Lower lobe of right lung (tissue), 2 donors: Measurements from ENCODE around the gene C9. TPM values are rescaled to one million over a fixed set of nuclear protein-coding genes. Genes with fewer than 3 reads are reported as not detected.

ENCODE experiments used
- ATAC-seq, 2 donors: fragments of 200-7000 bp; cut with Tn5 transposase; one replicate each; pipeline ENCODE4 v1.9.1; 2020 to 2022; ENCODE audit warnings: mild to moderate bottlenecking in 2 of 2, moderate library complexity in 2 of 2
- DNase-seq: peaks from one replicate; pipeline ENCODE4 v3.0.0-alpha.2; 2020
- H3K27ac ChIP-seq: fragments of 200-600 bp; one replicate; pipeline ENCODE4 v1.8.0; 2022
- H3K27me3 ChIP-seq: fragments of 200-600 bp; one replicate; pipeline ENCODE4 v1.8.0; 2022; ENCODE audit warnings: low read depth
- H3K36me3 ChIP-seq: fragments of 200-600 bp; one replicate; pipeline ENCODE4 v1.8.0; 2022; ENCODE audit warnings: mild to moderate bottlenecking
- H3K4me1 ChIP-seq: fragments of 200-600 bp; one replicate; pipeline ENCODE4 v1.8.0; 2022
- H3K4me3 ChIP-seq: fragments of 200-600 bp; one replicate; pipeline ENCODE4 v1.8.0; 2022; ENCODE audit warnings: mild to moderate bottlenecking
- H3K9me3 ChIP-seq: fragments of 200-600 bp; one replicate; pipeline ENCODE4 v1.8.0; 2022
- CTCF ChIP-seq: fragments of 200-600 bp; IDR thresholded peaks from one replicate; pipeline ENCODE4 v1.8.0; 2022; ENCODE audit warnings: antibody characterized with exemption, mild to moderate bottlenecking
- intact Hi-C: fragments of 100-400 bp; cut with DNase I; formaldehyde crosslinking; loops from one replicate; pipeline ENCODE4 v1.11.0; 2022
- total RNA-seq: library from RNA; stranded (reverse); fragmentation: NEBNext Ultra II Directional; extraction: Animal tissue kit (Norgen Biotek cat#: 25700); gene quantifications from one replicate; pipeline ENCODE4 v1.2.1, GENCODE V29; 2021
- donor health status: DM: no; HTN: yes; CAD: no; lungs with severe emphysema.

The C9 gene
- total RNA-seq, 1 donor from 2014 or later, result 0.27 TPM

GRCh38 chr5:39362646-39363045 lies 1.6 kb downstream of the C9 start:
- no peak overlapping the region for H3K4me3 ChIP-seq
- no peaks in the 10 kb centered on the region for H3K4me1 ChIP-seq
- intact Hi-C loops, result no loop called here
- no peaks in the 10 kb centered on the region for H3K9me3 ChIP-seq
- TF ChIP-seq CTCF, result no peak
- DNase-seq (no peak), ATAC-seq (no peak)
- no peaks in the 10 kb centered on the region for H3K36me3 ChIP-seq
- no peaks in the 10 kb centered on the region for H3K27me3 ChIP-seq
- no peak overlapping the region for H3K27ac ChIP-seq

GRCh38 chr5:39361306-39361705 lies 3.0 kb downstream of the C9 start:
- DNase-seq, result no peak

GRCh38 chr5:39360471-39361111 lies 3.7 kb downstream of the C9 start:
- no peak for ATAC-seq

More at GRCh38 chr5:39361306-39361705, 3.0 kb downstream of the C9 start:
- no peak for TF ChIP-seq CTCF
- Histone ChIP-seq H3K27ac (no peak overlapping the region), H3K4me3 (no peak overlapping the region), H3K36me3 (no peaks in the 10 kb centered on the region), H3K27me3 (no peaks in the 10 kb centered on the region), H3K4me1 (no peaks in the 10 kb centered on the region), H3K9me3 (no peaks in the 10 kb centered on the region)
- intact Hi-C loops, result no loop called here
- ATAC-seq, result no peak

GRCh38 chr5:39356263-39356662 lies 8.0 kb downstream of the C9 start:
- H3K4me1 ChIP-seq, result no peaks in the 10 kb centered on the region
- no peaks in the 10 kb centered on the region for H3K36me3 ChIP-seq
- H3K27me3 ChIP-seq, result no peaks in the 10 kb centered on the region
- H3K27ac ChIP-seq, result no peak overlapping the region
- ATAC-seq (no peak), DNase-seq (no peak)
- no peak for TF ChIP-seq CTCF
- no peaks in the 10 kb centered on the region for H3K9me3 ChIP-seq
- intact Hi-C loops, result no loop called here
- no peak overlapping the region for H3K4me3 ChIP-seq

More at GRCh38 chr5:39360471-39361111, 3.7 kb downstream of the C9 start:
- no peaks in the 10 kb centered on the region for H3K9me3 ChIP-seq
- no peaks in the 10 kb centered on the region for H3K27me3 ChIP-seq
- intact Hi-C loops, result no loop called here
- no peak for DNase-seq
- no peak overlapping the region for H3K27ac ChIP-seq
- no peaks in the 10 kb centered on the region for H3K36me3 ChIP-seq
- no peaks in the 10 kb centered on the region for H3K4me1 ChIP-seq
- TF ChIP-seq CTCF, result no peak
- H3K4me3 ChIP-seq, result no peak overlapping the region

- Histone ChIP-seq H3K4me3 (no peak overlapping the region), H3K36me3 (no peaks in the 10 kb centered on the region), H3K9me3 (peaks cover 4% of the 10 kb centered on the region), H3K4me1 (no peaks in the 10 kb centered on the region), H3K27ac (no peak overlapping the region), H3K27me3 (no peaks in the 10 kb centered on the region)
- ATAC-seq (no peak), DNase-seq (no peak)
- intact Hi-C loops, result no loop called here
- no peak for TF ChIP-seq CTCF
Observed at GRCh38 chr5:39355324-39355723, 9.0 kb downstream of the C9 start.
